Activated CD4-positive, alpha-beta memory T cell treated with anti-CD3 and anti-CD28 coated beads, Interleukin-2, amount 10 ng/mL, durations not matched to agents 7 days and 5 days (primary cell): ENCODE data around the gene ABCA2. TPM values are rescaled to one million over a fixed set of nuclear protein-coding genes. Genes with fewer than 3 reads are reported as not detected.
"Not testable (repeated sequence)": the region's sequence is repeated elsewhere in the genome, so short reads cannot be mapped to it uniquely, and the experiment has no call there.

Source experiments
- CTCF ChIA-PET: fragments of 350-600 bp; sonication (Branson Sonifier 250); formaldehyde crosslinking; loops from one replicate; lab custom pipeline; 2021; ENCODE audit warnings: antibody characterized with exemption, inconsistent platforms; lab: Charles Lee
- POLR2A ChIA-PET: fragments of 350-600 bp; sonication (Branson Sonifier 250); formaldehyde crosslinking; loops from one replicate; lab custom pipeline; 2021; ENCODE audit warnings: antibody characterized with exemption; lab: Charles Lee
- DNase-seq: peaks from one replicate; pipeline ENCODE4 v3.0.0-alpha.2; 2020
- H3K27ac Mint-ChIP-seq: one replicate; pipeline ENCODE4 v1.8.0; 2021; ENCODE audit warnings: mild to moderate bottlenecking, mixed read lengths
- H3K27me3 Mint-ChIP-seq: one replicate; pipeline ENCODE4 v1.8.0; 2021; ENCODE audit warnings: mixed read lengths
- H3K36me3 Mint-ChIP-seq: one replicate; pipeline ENCODE4 v1.8.0; 2021; ENCODE audit warnings: low read depth, mixed read lengths
- H3K4me1 Mint-ChIP-seq: one replicate; pipeline ENCODE4 v1.8.0; 2021; ENCODE audit warnings: mixed read lengths
- H3K4me3 Mint-ChIP-seq: one replicate; pipeline ENCODE4 v1.8.0; 2021; ENCODE audit warnings: mild to moderate bottlenecking, mixed read lengths
- H3K9me3 Mint-ChIP-seq: one replicate; pipeline ENCODE4 v1.8.0; 2021; ENCODE audit warnings: mixed read lengths
- total RNA-seq, 2 experiments: library from RNA; stranded (reverse); gene quantifications; one replicate each; pipeline ENCODE4 v1.2.3, GENCODE V29; 2021

ABCA2 gene
- total RNA-seq, 2 experiments from 2014 or later = 55.5 to 65.9 TPM

GRCh38 chr9:137069508-137070091, 41.6 kb upstream of the ABCA2 start:
- H3K4me3 Mint-ChIP-seq = peak overlapping the region; percentile 67
- DNase-seq = no peak
- ChIA-PET CTCF (interaction anchor here (0.8 to 8.8 kb wide), 15 partner anchors 7 to 281 kb away, joined by 3 to 105 read pairs (median 7); partner anchors contain the start of genes ABCA2, FUT7, MAN1B1 and NPDC1), POLR2A (interaction anchor here (0.6 to 5.5 kb wide), 19 partner anchors 9 to 341 kb away, joined by 3 to 87 read pairs (median 5); partner anchors contain the start of genes ABCA2, ANAPC2, MAN1B1 and NELFB)
- peaks cover 37% of the 10 kb centered on the region for H3K4me1 Mint-ChIP-seq
- H3K9me3 Mint-ChIP-seq = no peaks in the 10 kb centered on the region
- H3K27me3 Mint-ChIP-seq = no peaks in the 10 kb centered on the region
- H3K27ac Mint-ChIP-seq = no peak overlapping the region
- H3K36me3 Mint-ChIP-seq = peaks cover 6% of the 10 kb centered on the region

GRCh38 chr9:137068539-137069507, 40.8 kb upstream of the ABCA2 start:
- ChIA-PET CTCF (interaction anchor here (0.8 to 8.8 kb wide), 34 partner anchors 8 to 483 kb away, joined by 3 to 105 read pairs (median 6); partner anchors contain the start of genes ABCA2, CLIC3, FUT7 and MAN1B1), POLR2A (interaction anchor here (0.6 to 5.5 kb wide), 18 partner anchors 8 to 186 kb away, joined by 3 to 87 read pairs (median 5); partner anchors contain the start of genes ABCA2, ANAPC2, CLIC3 and MAN1B1)
- Mint-ChIP-seq H3K9me3 (no peaks in the 10 kb centered on the region), H3K36me3 (peaks cover 10% of the 10 kb centered on the region), H3K27ac (no peak overlapping the region), H3K27me3 (no peaks in the 10 kb centered on the region), H3K4me1 (peaks cover 40% of the 10 kb centered on the region), H3K4me3 (peak overlapping the region; percentile 67)
- DNase-seq = no peak

DNA sequence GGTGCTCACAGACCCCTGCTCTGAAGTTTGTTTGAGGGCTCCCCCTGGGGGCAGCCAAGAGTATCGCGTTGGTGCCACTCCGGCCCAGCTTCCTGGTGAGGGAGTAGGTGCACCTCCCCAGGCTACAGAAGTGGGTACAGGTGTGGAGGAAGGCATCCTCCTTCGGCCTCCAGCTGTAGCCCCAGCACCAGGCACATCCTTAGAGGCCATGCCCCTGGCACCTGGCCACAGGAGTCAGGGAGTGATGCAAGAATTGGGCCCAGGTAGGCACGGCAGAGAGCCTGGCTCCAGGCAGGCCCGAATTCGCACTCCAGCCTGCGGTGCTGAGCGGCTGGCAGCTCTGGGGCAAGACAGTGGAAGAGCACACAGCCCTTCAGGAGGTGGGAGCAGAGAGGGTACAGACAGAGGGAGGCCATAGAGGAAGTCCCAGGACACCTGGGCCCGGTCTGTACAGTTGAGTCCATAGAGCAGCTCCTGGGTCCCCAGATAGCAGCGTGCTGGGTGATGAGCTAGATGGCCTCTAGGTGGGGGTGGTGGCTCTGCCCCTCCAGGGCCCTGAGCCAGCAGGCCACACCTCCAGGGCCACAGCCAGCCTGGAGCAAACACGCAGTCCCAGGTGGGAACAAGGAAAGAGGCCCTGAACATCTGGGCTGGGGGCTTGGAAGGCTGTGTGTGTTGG, 40.0 kb upstream of the ABCA2 start:
- peaks cover 10% of the 10 kb centered on the region for H3K36me3 Mint-ChIP-seq
- H3K27me3 Mint-ChIP-seq = no peaks in the 10 kb centered on the region
- CTCF ChIA-PET = interaction anchor here (0.6 to 8.8 kb wide), 36 partner anchors 9 to 560 kb away, joined by 3 to 105 read pairs (median 6); partner anchors contain the start of genes ABCA2, AJM1, CLIC3 and CYSRT1
- DNase-seq = peak; percentile 89
- H3K9me3 Mint-ChIP-seq = no peaks in the 10 kb centered on the region
- peak overlapping the region; percentile 73 for H3K27ac Mint-ChIP-seq
- POLR2A ChIA-PET = interaction anchor here (0.6 to 2.8 kb wide), 13 partner anchors 9 to 173 kb away, joined by 3 to 13 read pairs (median 5); partner anchors contain the start of genes ANAPC2, CLIC3, MAN1B1 and NPDC1
- H3K4me3 Mint-ChIP-seq = peak overlapping the region; percentile 67
- peaks cover 35% of the 10 kb centered on the region for H3K4me1 Mint-ChIP-seq

DNA sequence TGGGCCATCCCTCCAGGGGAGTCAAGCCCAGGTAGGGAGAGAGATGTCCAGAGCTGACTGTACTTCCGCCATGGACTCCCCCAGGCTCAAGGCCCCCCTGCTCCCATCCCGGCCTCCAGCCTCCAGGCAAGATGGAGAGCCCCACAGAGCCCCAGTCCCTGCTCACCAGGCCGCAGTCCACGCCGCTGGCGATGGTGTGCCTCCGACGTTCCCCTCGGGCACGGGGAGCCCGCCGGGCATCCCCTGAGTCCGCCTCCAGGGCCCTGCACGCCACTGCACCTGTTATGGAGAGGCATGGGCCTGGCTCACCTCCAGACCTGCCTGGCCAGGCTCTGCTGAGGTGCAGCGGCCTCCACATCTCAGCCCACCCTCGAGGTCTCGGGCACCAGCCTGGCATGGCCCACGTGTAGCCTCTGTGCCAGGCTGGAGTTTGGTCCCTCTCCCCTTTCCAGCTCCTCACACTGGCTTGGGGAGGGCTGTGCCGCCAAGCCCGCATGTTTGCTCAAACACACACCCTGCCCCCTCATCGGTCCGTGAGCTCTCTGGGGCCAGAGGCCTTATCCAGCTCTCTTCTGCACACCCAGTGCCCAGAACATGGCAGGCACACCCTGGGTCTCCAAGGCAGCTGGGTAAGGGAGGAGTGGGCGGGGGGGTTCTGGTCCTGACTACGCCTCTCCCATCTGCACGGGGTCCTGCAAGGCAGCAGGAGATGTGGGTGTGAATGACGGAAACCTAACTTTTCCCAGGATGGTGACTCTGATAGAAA, 38.2 kb upstream of the ABCA2 start:
- no peak for DNase-seq
- CTCF ChIA-PET = interaction anchor here (0.7 to 8.8 kb wide), 13 partner anchors 11 to 338 kb away, joined by 3 to 105 read pairs (median 10); partner anchors contain the start of genes ABCA2, AJM1, FUT7 and MAN1B1
- no peaks in the 10 kb centered on the region for H3K27me3 Mint-ChIP-seq
- H3K4me3 Mint-ChIP-seq = no peak overlapping the region
- POLR2A ChIA-PET = interaction anchor here (1.3 kb wide), 1 partner anchor 19 kb away, joined by 4 read pairs; no protein-coding TSS in a partner anchor
- peaks cover 30% of the 10 kb centered on the region for H3K4me1 Mint-ChIP-seq
- no peaks in the 10 kb centered on the region for H3K9me3 Mint-ChIP-seq
- H3K36me3 Mint-ChIP-seq = peaks cover 10% of the 10 kb centered on the region
- H3K27ac Mint-ChIP-seq = no peak overlapping the region

GRCh38 chr9:137065336-137065967, 37.4 kb upstream of the ABCA2 start:
- Mint-ChIP-seq H3K9me3 (no peaks in the 10 kb centered on the region), H3K36me3 (peaks cover 10% of the 10 kb centered on the region), H3K27ac (no peak overlapping the region), H3K4me3 (no peak overlapping the region), H3K4me1 (peaks cover 21% of the 10 kb centered on the region), H3K27me3 (no peaks in the 10 kb centered on the region)
- CTCF ChIA-PET = interaction anchor here (0.7 to 8.8 kb wide), 6 partner anchors 10 to 117 kb away, joined by 3 to 105 read pairs (median 4); partner anchors contain the start of genes ABCA2, FUT7 and NPDC1
- no peak for DNase-seq
- POLR2A ChIA-PET = interaction anchor here (1.3 kb wide), 1 partner anchor 19 kb away, joined by 4 read pairs; no protein-coding TSS in a partner anchor

- H3K36me3 Mint-ChIP-seq = peaks cover 10% of the 10 kb centered on the region
These were observed 36.8 kb upstream of the ABCA2 start for GRCh38 chr9:137064880-137065164.

GRCh38 chr9:137064027-137064879, 36.2 kb upstream of the ABCA2 start:
- ChIA-PET CTCF (interaction anchor here (0.7 to 8.8 kb wide), 15 partner anchors 9 to 274 kb away, joined by 3 to 105 read pairs (median 4); partner anchors contain the start of genes ABCA2, FUT7, MAN1B1 and TMEM141), POLR2A (interaction anchor here (0.8 to 1.2 kb wide), 3 partner anchors 21 to 31 kb away, joined by 3 to 5 read pairs (median 3); no protein-coding TSS in a partner anchor)
- DNase-seq = peak; percentile 63
- H3K27me3 Mint-ChIP-seq = no peaks in the 10 kb centered on the region
- H3K9me3 Mint-ChIP-seq = no peaks in the 10 kb centered on the region
- H3K27ac Mint-ChIP-seq = no peak overlapping the region
- H3K4me1 Mint-ChIP-seq = peaks cover 19% of the 10 kb centered on the region
- no peak overlapping the region for H3K4me3 Mint-ChIP-seq
- peaks cover 10% of the 10 kb centered on the region for H3K36me3 Mint-ChIP-seq

More at GRCh38 chr9:137064880-137065164, 36.8 kb upstream of the ABCA2 start:
- Mint-ChIP-seq H3K9me3 (no peaks in the 10 kb centered on the region), H3K4me3 (no peak overlapping the region), H3K27me3 (no peaks in the 10 kb centered on the region), H3K27ac (no peak overlapping the region), H3K4me1 (peaks cover 21% of the 10 kb centered on the region)
- CTCF ChIA-PET = interaction anchor here (1.2 to 8.8 kb wide), 7 partner anchors 9 to 36 kb away, joined by 3 to 105 read pairs (median 7); partner anchors contain the start of genes ABCA2, FUT7, MAN1B1 and UAP1L1
- DNase-seq = no peak
- POLR2A ChIA-PET = interaction anchor here (1.2 kb wide), 2 partner anchors 20 to 30 kb away, joined by 3 to 5 read pairs; no protein-coding TSS in a partner anchor

- Mint-ChIP-seq H3K9me3 (no peaks in the 10 kb centered on the region), H3K27ac (no peak overlapping the region), H3K4me3 (no peak overlapping the region), H3K27me3 (no peaks in the 10 kb centered on the region), H3K4me1 (peaks cover 12% of the 10 kb centered on the region), H3K36me3 (peaks cover 10% of the 10 kb centered on the region)
- DNase-seq = no peak
- CTCF ChIA-PET = interaction anchor here (0.7 to 8.8 kb wide), 15 partner anchors 8 to 273 kb away, joined by 3 to 105 read pairs (median 4); partner anchors contain the start of genes ABCA2, FUT7, MAN1B1 and TMEM141
- POLR2A ChIA-PET = interaction anchor here (0.8 to 1.2 kb wide), 4 partner anchors 22 to 37 kb away, joined by 3 to 5 read pairs (median 3); no protein-coding TSS in a partner anchor
These were observed 35.4 kb upstream of the ABCA2 start for GRCh38 chr9:137063311-137064026.

- H3K27ac Mint-ChIP-seq, DNase-seq, H3K4me3 Mint-ChIP-seq, CTCF ChIA-PET, H3K4me1 Mint-ChIP-seq, H3K9me3 Mint-ChIP-seq, H3K36me3 Mint-ChIP-seq, H3K27me3 Mint-ChIP-seq: not testable (repeated sequence)
- POLR2A ChIA-PET = interaction anchor here (1.0 kb wide), 1 partner anchor 36 kb away, joined by 3 read pairs; no protein-coding TSS in a partner anchor
These were observed 34.8 kb upstream of the ABCA2 start for GRCh38 chr9:137062798-137063197.

DNA sequence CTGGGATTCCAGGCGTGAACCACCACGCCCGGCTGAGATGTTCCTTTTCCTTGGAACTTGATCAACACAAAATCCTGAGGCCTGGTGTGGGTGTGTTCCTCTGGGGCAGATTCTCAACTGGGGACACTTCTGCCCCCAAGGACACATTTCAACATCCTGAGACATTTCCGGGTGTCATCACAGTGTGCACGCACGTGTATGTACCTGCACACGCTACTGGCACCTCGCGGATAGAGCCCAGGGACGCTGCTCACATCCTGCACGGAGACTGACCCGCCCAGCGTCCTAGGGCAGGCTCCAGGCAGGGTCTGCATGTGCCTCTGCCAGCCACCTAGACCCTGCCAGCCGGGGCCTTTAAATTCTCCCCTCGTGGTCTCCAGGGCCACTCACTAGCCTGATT, 34.3 kb upstream of the ABCA2 start:
- no peak overlapping the region for H3K4me3 Mint-ChIP-seq
- DNase-seq = no peak
- POLR2A ChIA-PET = no interaction called here
- H3K4me1 Mint-ChIP-seq = peaks cover 3% of the 10 kb centered on the region
- H3K27me3 Mint-ChIP-seq = no peaks in the 10 kb centered on the region
- no peak overlapping the region for H3K27ac Mint-ChIP-seq
- H3K36me3 Mint-ChIP-seq = peaks cover 5% of the 10 kb centered on the region
- no peaks in the 10 kb centered on the region for H3K9me3 Mint-ChIP-seq
- CTCF ChIA-PET = no interaction called here
